Myometrial cell (primary cell): ENCODE data around the gene KRTAP25-1. TPM values are rescaled to one million over a fixed set of nuclear protein-coding genes. Genes with fewer than 3 reads are reported as not detected.

Experiments
- total RNA-seq: library from RNA; depleted of rRNA; stranded (reverse); fragments of >200 nt; gene quantifications from 2 replicates; pipeline ENCODE4 v1.2.3, GENCODE V29; 2015

Gene KRTAP25-1
- not detected in 2 replicates for total RNA-seq

GRCh38 chr21:30289215-30289614, at the start of gene KRTAP25-1:
KRTAP25-1 (minus strand) TSS chr21:30289514; CDS start chr21:30289490, 24 bp downstream.

GRCh38 chr21:30337276-30337744, 48.0 kb upstream of the KRTAP25-1 start, which contains the start of gene KRTAP27-1:
KRTAP27-1 (minus strand) TSS chr21:30337694; CDS start chr21:30337668, 26 bp downstream.

GRCh38 chr21:30320215-30320614, 30.9 kb upstream of the KRTAP25-1 start, which contains the start of gene KRTAP26-1:
KRTAP26-1 (minus strand) TSS chr21:30320315; CDS start chr21:30320035, 280 bp downstream.

GRCh38 chr21:30282850-30283249, 6.5 kb downstream of the KRTAP25-1 start, which contains the start of gene KRTAP24-1:
KRTAP24-1 (minus strand) TSS chr21:30282950; CDS start chr21:30282932, 18 bp downstream.

Other genes starting within 250 kb of the KRTAP25-1 start
- gene CLDN17, start 122.7 kb downstream of the KRTAP25-1 start, total RNA-seq: not detected in 2 replicates
- gene CLDN8, start 73.4 kb downstream of the KRTAP25-1 start, total RNA-seq: not detected in 2 replicates
- gene KRTAP24-1, start 6.6 kb downstream of the KRTAP25-1 start, total RNA-seq: not detected in 2 replicates
- not detected in 2 replicates for gene KRTAP26-1, start 30.8 kb upstream of the KRTAP25-1 start, total RNA-seq
- not detected in 2 replicates for gene KRTAP27-1, start 48.2 kb upstream of the KRTAP25-1 start, total RNA-seq
- gene KRTAP23-1, start 59.1 kb upstream of the KRTAP25-1 start, total RNA-seq: not detected in 2 replicates
- gene KRTAP13-2, start 82.8 kb upstream of the KRTAP25-1 start, total RNA-seq: not detected in 2 replicates
- not detected in 2 replicates for gene KRTAP13-1, start 106.5 kb upstream of the KRTAP25-1 start, total RNA-seq
- gene KRTAP13-3, start 136.4 kb upstream of the KRTAP25-1 start, total RNA-seq: not detected in 2 replicates
- gene KRTAP13-4, start 140.7 kb upstream of the KRTAP25-1 start, total RNA-seq: not detected in 2 replicates
- gene KRTAP15-1, start 150.8 kb upstream of the KRTAP25-1 start, total RNA-seq: not detected in 2 replicates
- not detected in 2 replicates for gene KRTAP19-1, start 190.9 kb upstream of the KRTAP25-1 start, total RNA-seq
- not detected in 2 replicates for gene KRTAP19-2, start 197.9 kb upstream of the KRTAP25-1 start, total RNA-seq
- gene KRTAP19-3, start 202.5 kb upstream of the KRTAP25-1 start, total RNA-seq: not detected in 2 replicates
- not detected in 2 replicates for gene KRTAP19-4, start 207.7 kb upstream of the KRTAP25-1 start, total RNA-seq
- not detected in 2 replicates for gene KRTAP19-5, start 212.6 kb upstream of the KRTAP25-1 start, total RNA-seq